ENCODE results near the gene HELQ.

HELQ gene

GRCh38 chr4:83389037-83389720 is 66.4 kb downstream of the HELQ start:
- Histone ChIP-seq H3K4me1 (ENCODE audit: control insufficient read depth in 1 of 2, insufficient read depth in 1 of 2, low read depth in 1 of 2, low read length in 1 of 2) (no peaks in the 10 kb centered on the region), H3K27me3 (no peaks in the 10 kb centered on the region), H3K36me3 (no peaks in the 10 kb centered on the region), H3K4me3 (ENCODE audit: low read depth in 1 of 2, low read length in 1 of 2) (no peak overlapping the region), H3K27ac (no peak overlapping the region), H3K9me3 (no peaks in the 10 kb centered on the region)
- TF ChIP-seq, protein P1, sequence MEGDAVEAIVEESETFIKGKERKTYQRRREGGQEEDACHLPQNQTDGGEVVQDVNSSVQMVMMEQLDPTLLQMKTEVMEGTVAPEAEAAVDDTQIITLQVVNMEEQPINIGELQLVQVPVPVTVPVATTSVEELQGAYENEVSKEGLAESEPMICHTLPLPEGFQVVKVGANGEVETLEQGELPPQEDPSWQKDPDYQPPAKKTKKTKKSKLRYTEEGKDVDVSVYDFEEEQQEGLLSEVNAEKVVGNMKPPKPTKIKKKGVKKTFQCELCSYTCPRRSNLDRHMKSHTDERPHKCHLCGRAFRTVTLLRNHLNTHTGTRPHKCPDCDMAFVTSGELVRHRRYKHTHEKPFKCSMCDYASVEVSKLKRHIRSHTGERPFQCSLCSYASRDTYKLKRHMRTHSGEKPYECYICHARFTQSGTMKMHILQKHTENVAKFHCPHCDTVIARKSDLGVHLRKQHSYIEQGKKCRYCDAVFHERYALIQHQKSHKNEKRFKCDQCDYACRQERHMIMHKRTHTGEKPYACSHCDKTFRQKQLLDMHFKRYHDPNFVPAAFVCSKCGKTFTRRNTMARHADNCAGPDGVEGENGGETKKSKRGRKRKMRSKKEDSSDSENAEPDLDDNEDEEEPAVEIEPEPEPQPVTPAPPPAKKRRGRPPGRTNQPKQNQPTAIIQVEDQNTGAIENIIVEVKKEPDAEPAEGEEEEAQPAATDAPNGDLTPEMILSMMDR (IDR thresholded peaks at IDR 0.05) = no peak

- no peaks in the 10 kb centered on the region for H3K27me3 ChIP-seq
- no peak overlapping the region for H3K27ac ChIP-seq
- H3K4me3 ChIP-seq (ENCODE audit: low read depth in 1 of 2, low read length in 1 of 2) = no peak overlapping the region
- no peaks in the 10 kb centered on the region for H3K36me3 ChIP-seq
- TF ChIP-seq, protein P1 (IDR thresholded peaks at IDR 0.05) = no peak
- H3K4me1 ChIP-seq (ENCODE audit: control insufficient read depth in 1 of 2, insufficient read depth in 1 of 2, low read depth in 1 of 2, low read length in 1 of 2) = no peaks in the 10 kb centered on the region
- no peaks in the 10 kb centered on the region for H3K9me3 ChIP-seq
Observed at GRCh38 chr4:83388313-83388676, 67.3 kb downstream of the HELQ start.

DNA sequence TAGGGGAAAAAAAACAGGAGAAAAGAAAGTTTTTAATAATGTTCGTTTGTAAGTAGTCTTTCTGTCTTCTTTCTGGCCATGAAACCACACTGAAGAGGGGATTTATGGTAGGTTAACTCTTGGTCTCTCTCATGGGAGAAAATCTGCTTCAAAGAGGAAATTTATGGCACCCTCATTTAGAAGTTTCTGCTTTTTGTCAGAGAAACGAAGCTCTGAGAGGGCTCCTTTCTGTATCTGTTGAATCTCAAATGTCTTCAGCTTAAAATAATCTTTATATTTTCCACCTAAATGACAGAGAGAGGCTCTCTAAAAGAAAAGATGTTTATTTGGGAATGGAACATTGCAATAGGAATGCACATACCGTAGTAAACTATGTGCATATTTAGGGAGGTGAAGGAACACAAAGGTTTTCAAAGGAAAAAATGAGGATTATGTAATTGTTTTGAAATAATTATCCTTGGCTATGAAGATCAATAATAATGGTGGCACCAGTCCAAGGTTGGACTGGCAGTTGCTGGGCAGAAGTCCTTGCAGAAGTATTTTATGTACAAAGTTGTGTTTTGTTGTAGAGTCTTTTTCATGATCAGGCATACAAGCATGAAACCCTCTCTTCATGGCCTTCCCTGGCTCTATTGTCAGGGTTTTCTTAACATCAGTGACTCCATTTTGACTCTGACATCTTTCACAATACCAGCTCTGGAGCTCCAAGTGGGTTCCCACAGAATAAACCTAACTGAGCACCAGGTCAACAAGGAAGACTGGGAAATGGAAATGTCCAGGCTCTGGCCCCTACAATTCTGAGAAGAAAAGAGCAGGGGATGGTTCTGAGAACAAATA is 67.9 kb downstream of the HELQ start:
- H3K9me3 ChIP-seq = no peaks in the 10 kb centered on the region
- no peak overlapping the region for H3K27ac ChIP-seq
- TF ChIP-seq, protein P1 (IDR thresholded peaks at IDR 0.05) = no peak

GRCh38 chr4:83387012-83387411 is 68.6 kb downstream of the HELQ start:
- H3K27ac ChIP-seq = no peak overlapping the region
- TF ChIP-seq, protein P1 (IDR thresholded peaks at IDR 0.05) = no peak
- no peak overlapping the region for H3K4me3 ChIP-seq (ENCODE audit: low read depth in 1 of 2, low read length in 1 of 2)
- H3K4me1 ChIP-seq (ENCODE audit: control insufficient read depth in 1 of 2, insufficient read depth in 1 of 2, low read depth in 1 of 2, low read length in 1 of 2) = peaks cover 0 to 4% of the 10 kb centered on the region in 2 experiments
- H3K9me3 ChIP-seq = no peaks in the 10 kb centered on the region
- no peaks in the 10 kb centered on the region for H3K27me3 ChIP-seq
- no peaks in the 10 kb centered on the region for H3K36me3 ChIP-seq

More for the DNA sequence above, 67.9 kb downstream of the HELQ start:
- Histone ChIP-seq H3K4me3 (ENCODE audit: low read depth in 1 of 2, low read length in 1 of 2) (no peak overlapping the region), H3K4me1 (ENCODE audit: control insufficient read depth in 1 of 2, insufficient read depth in 1 of 2, low read depth in 1 of 2, low read length in 1 of 2) (peaks cover 0 to under 1% of the 10 kb centered on the region in 2 experiments), H3K36me3 (no peaks in the 10 kb centered on the region), H3K27me3 (no peaks in the 10 kb centered on the region)

GRCh38 chr4:83382850-83383249 is 72.8 kb downstream of the HELQ start:
- Histone ChIP-seq H3K36me3 (no peaks in the 10 kb centered on the region), H3K4me3 (ENCODE audit: low read depth in 1 of 2, low read length in 1 of 2) (no peak overlapping the region), H3K4me1 (ENCODE audit: control insufficient read depth in 1 of 2, insufficient read depth in 1 of 2, low read depth in 1 of 2, low read length in 1 of 2) (peaks cover 0 to 4% of the 10 kb centered on the region in 2 experiments), H3K27ac (no peak overlapping the region), H3K9me3 (peaks cover 9% of the 10 kb centered on the region), H3K27me3 (no peaks in the 10 kb centered on the region)
- TF ChIP-seq, protein P1 (IDR thresholded peaks at IDR 0.05) = no peak

Data from neutrophil (primary cell).